Dermis microvascular lymphatic vessel endothelial cell (primary cell): Measurements from ENCODE around the gene THAP11. TPM values are rescaled to one million over a fixed set of nuclear protein-coding genes. Genes with fewer than 3 reads are reported as not detected.
"Not testable (repeated sequence)": the region's sequence is repeated elsewhere in the genome, so short reads cannot be mapped to it uniquely, and the experiment has no call there.

Experiments used
- DNase-seq, 2 donors: peaks; one replicate each; pipeline versions ENCODE4 v3.0.0 to v3.0.0-alpha.2; 2010; ENCODE audit warnings: low read depth in 2 of 2
- total RNA-seq: library from RNA; depleted of rRNA; stranded (reverse); fragments of >200 nt; gene quantifications from 2 replicates; pipeline ENCODE4 v1.2.1, GENCODE V29; 2014

The THAP11 gene
- total RNA-seq, 1 donor from 2014 or later = 30.2 TPM

DNA sequence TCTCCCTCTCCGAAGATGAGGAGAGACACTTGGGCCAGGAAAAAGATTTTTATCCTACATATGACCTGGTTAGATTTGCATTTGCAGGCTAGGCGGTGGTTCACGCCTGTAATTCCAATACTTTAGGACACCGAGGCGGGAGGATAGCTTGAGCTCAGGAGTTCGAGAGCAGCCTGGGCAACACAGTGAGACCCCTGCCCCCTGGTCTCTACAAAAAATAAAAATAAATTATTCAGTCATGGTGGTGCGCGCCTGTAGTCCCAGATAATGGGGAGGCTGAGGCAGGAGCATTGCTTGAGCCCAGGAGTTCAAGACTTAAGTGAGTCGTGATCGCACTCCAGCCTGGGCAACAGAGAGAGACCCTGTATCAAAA lies 7.9 kb upstream of the THAP11 start:
- no peak for DNase-seq

DNA sequence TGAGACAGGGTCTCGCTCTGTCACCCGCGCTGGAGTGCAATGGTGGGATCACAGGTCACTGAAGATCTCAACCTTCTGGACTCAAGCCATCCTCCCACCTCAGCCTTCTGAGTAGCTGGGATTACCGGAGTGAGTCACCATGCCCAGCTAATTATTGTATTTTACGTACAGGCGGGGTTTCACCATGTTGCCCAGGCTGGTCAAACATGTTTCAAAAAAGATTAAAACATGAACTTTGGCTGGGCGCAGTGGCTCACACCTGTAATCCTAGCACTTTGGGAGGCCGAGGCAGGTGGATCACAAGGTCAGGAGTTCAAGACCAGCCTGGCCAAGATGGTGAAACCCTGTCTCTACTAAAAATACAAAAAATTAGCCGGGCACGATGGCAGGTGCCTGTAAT lies 4.9 kb upstream of the THAP11 start:
- not testable (repeated sequence) for DNase-seq

DNA sequence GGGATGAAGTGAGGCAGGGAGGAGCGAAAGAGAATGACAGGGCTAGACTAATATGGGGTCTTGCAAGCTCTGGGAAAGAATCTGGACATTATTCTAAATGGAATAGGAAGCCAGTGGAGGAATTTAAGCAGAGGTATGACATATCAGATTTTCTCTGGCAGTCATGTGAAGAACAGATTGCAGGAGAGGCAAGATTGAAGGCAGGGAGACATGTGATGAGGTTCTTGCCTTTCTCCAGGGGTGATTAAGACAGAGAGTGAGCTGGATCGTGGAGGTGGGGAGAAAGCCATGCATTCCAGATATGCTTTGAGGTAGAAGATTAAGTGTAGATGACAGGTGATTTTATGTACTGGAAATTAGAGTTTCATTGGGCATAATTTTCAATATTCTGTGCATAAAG lies 4.3 kb upstream of the THAP11 start:
- DNase-seq = no peak

DNA sequence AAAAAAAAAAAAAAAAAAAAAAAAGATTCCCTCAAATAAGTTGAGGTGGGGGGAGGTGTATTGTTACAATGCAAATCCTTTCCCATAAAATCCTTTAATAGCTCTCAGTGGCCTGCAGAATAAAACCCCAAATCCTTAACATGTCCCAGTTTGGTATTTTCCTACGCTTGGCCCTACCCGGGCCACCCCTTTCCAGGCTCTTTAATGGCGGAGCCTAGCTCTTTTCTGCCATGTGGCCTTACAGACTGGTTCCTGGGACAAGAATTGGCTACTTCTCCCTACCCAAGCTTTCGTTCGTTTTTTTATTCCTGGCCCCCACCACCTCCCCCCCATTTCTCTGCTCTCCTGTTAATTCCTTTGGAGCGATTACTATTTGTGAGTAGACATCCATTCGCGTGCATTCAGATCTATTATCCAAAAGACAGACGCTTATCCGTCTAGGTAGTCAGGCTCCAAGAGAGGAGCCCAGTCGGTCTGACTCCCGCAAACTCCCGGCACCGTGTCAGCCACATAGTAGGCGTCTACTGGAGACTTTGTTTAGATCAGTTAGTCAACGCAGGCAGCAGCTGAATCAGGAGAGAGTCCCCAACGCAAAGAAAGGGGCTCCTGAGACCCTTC lies 813 bp upstream of the THAP11 start:
- DNase-seq = no peak

DNA sequence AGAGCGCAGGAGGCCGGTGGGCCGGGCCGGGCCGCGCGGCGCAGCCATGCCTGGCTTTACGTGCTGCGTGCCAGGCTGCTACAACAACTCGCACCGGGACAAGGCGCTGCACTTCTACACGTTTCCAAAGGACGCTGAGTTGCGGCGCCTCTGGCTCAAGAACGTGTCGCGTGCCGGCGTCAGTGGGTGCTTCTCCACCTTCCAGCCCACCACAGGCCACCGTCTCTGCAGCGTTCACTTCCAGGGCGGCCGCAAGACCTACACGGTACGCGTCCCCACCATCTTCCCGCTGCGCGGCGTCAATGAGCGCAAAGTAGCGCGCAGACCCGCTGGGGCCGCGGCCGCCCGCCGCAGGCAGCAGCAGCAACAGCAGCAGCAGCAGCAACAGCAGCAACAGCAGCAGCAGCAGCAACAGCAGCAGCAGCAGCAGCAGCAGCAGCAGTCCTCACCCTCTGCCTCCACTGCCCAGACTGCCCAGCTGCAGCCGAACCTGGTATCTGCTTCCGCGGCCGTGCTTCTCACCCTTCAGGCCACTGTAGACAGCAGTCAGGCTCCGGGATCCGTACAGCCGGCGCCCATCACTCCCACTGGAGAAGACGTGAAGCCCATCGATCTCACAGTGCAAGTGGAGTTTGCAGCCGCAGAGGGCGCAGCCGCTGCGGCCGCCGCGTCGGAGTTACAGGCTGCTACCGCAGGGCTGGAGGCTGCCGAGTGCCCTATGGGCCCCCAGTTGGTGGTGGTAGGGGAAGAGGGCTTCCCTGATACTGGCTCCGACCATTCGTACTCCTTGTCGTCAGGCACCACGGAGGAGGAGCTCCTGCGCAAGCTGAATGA lies 606 bp downstream of the THAP11 start:
- peak in 1 of 2 donors; percentile 71 for DNase-seq

DNA sequence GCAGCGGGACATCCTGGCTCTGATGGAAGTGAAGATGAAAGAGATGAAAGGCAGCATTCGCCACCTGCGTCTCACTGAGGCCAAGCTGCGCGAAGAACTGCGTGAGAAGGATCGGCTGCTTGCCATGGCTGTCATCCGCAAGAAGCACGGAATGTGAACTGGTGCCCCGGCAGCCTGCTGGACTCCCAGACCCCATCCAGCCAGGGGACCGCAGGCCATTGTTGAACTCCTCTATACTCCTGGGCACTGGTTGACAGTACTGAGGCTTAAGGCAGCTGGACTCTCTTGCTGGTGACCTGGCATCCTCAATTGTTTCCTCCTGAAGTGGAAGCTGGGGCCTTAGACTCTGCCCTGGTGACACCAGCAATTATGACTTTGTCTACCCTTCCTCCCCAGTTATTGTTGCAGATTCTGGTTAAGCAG lies 1.2 kb downstream of the THAP11 start:
- no peak for DNase-seq

DNA sequence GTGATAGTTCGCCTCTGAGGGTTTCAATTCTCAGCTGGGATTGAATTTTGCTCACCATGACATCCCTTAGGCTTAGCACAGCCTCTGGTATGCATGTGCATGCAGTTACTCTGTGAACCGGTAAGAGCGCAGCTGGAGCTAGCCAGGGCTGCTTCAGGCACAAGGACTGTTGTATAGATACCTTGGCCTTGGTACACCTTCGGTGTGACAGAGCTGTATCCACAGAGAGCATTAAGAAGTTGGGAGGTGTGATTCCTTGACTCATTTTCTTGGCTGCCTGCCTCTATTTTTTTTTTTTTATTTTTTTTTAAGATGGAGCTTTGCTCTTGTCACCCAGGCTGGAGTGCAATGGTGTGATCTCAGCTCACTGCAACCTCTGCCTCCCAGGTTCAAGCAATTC lies 2.4 kb downstream of the THAP11 start:
- DNase-seq = no peak

DNA sequence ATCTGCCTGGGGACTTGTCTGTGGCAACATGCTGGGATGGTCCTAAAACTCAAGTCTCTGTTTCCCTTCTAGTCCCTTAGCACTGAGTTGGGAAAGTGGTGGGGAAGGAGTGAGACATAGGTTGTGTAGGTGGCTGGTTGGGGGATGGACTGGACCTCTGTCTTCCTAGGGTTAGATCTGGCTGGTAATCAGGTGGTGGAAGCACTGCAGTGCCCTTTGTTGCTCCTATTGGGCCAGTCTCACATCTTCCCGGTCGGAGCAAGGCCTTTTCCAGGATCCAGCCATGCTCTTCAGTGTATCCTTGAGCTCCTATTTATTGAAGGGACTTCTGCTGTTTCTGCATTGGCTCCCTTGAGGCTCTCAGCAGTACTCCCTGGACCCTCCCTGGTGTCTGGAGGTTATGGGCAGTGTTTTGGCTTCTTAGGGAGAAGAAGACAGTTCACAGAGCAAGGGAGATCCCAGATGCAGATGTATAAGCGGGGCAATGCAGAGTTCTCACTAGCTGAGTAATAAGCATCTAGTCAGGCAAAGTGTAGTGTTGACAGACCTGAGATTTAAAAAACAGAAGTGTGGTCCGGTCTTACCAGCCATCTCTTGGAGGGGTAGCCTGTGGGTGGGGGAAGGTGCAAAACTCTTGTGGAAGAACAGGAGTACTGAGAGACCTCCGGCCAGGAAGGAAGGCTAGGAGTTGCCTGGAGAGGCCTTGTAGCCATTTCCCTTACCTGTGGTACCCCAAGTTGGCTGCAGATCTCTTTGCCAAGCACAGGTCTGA lies 3.4 kb downstream of the THAP11 start:
- no peak for DNase-seq

DNA sequence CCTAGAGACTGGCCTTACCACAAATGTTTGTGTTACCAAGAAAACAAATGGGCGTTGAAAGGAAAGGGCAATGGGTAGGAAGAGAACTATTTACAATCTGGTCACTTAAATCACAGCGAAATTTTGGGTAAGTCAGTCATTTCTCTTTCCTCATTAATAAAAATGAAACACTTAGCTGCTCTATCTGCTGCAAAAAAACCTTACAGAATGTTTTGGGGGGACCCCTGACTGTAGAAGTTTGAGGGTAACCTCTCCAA lies 3.9 kb downstream of the THAP11 start:
- no peak for DNase-seq

DNA sequence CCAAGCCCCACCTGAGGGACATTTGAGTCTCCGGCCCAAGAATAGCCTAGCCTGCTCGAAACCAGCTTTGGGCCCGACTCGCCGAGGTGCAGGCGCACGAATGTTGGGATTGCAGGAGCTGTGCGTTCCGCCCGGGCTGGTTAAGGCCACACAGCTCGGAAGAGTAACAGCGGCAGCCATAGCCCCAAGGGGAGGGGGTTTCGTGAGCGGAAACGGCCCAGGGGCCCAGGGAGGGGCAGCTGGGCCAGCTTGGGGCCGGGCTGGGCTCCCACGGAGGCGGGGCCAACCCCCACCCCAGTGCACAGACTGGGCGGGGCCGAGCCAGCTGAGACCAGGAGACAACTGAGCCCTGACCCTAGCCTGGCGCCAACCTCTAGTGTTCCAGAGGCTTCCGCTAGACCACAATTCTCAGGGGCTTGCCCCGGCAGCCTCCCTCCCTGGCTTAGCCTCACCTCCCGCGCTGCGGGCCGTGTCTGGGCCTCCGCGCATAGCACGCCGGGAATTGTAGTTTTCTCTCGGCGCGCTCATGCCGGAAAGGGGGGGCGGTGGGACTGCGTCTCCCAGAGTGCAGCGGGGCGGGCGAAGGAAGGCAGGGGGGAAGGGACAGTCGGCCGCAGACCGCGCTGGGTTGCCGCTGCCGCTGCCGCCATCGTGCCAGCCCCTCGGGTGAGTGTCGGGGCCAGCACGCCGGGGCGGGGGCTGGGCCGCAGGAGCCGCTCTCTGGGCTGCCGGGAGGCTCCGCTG lies 4.4 kb downstream of the THAP11 start, which contains the start of gene NUTF2:
NUTF2 (plus strand) TSS at position 614 of the 744 bp plus-strand sequence. CDS start 18,198 bp downstream, outside the sequence.
- DNase-seq = peak; percentile 83 to 91

DNA sequence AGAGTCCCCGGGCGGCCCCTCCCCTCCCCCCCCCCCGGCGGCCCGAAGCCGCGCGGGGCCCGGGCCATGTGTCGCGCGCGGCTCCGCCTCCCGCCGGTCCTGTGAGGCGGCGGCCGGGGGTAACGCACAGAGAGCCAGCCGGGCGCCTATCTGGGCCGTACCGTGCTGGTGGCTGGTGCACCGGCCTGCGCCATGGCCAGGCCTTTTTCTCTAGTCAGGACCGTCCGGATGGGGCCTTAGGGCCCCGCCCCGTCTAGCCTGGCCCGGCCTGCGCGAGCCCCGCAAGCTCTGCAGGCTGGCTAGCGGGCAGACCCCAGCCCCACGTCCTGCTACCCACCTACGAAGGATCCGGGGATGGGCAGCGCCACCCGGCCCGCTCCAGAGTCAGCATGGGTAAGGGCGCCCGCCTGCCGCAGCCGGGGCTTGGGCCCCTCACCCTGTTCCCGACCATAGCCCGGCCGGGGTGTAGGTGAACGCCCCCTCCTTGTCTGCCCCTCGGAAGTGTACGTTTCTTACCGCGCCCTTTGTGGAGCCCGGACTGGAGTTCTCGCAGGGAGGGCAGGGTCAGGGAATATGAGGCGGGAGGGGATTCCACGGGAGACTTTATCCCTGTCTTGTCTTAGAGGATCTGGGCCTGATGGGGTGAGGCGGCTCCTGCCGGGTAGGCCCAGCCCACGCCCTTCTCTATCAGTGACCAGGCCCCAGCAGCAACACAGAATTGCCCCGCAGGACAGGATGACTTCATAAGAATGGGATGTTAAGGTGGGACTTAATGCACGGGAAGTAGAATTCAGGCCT lies 5.1 kb downstream of the THAP11 start, which contains the start of gene CENPT:
CENPT (minus strand) TSS at position 630 of the 798 bp plus-strand sequence. CDS start 13,834 bp downstream, outside the sequence.
- DNase-seq = peak in 1 of 2 donors; percentile 73

DNA sequence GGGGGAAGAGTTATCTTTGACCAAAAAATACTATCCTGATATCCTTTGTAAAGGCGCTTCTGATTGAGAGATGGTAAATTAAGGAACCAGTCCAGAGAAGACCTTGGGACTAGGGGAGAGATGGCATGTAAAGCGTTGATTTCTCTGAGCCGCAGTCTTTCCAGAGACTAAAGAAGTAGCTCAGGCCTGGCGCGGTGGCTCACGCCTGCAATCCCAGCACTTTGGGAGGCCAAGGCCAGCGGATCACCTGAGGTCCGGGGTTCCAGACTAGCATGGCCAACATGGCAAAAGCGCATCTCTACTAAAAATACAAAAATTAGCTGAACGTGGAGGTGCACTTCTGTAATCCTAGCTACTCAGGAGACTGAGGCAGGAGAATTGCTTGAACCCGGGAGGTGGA lies 6.0 kb downstream of the THAP11 start:
- DNase-seq = no peak

DNA sequence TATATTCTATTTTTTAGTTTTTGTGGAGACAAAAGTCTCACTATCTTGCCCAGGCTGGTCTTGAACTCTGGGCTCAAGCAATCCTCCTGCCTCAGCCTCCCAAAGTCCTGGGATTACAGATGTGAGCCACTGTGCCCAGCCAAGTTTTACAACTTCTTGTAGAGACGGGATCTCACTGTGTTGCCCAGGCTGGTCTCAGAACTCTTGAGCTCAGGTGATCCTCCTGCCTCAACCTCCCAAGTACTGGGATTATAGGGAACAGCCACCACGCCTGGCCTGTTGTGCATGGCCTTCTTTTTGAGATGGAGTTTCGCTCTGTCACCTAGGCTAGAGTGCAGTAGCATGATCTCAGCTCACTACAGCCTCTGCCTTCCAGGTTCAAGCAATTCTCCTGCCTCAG lies 11.6 kb downstream of the THAP11 start:
- no peak for DNase-seq

DNA sequence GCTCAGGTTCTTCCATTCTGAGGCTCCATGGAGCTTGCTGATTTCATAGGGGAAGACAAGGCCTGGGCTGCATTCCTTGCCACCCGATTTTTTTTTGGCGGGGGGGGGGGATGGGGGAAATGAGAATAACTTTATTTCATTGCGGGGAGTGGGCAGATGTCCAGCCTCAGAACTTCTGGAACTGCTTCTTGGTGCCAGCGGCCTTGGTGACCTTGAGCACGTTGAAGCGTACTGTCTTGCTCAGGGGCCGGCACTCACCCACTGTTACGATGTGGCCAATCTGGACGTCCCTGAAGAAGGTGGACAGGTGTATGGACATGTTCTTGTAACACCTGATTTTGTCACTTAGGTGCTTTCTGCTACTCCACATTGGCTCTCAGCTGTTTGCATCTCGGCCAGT lies 13.7 kb downstream of the THAP11 start:
- no peak for DNase-seq

DNA sequence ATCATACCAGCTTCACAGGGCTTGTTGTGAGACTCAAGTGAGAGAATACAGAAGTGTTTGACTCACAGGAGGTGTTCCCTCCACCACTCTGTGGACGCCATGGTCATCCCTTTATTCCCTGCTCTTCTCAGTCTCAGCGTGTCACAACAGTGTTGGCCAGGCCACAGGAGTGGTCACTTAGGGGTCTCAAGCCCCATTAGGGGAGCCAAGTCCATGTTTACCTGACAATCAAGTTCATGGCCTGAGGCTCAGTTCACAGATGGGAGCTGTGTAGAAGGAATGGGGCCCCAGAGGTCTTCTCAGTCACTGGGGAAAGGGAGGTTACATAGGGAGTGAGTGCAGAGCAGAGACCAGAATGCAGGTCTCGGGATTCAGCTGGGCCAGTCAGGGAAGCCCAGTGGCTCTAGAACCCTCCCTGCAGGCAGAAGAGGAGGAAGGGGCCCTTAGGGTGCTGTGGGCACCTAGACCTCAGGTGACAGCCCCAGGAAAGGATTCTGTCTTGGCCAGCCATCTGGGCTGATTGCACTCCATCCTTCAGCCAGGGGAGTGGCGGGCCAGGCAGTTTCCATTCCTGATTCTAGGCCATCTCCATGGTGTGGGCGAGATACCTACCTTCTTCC lies 14.9 kb downstream of the THAP11 start:
- DNase-seq = no peak

DNA sequence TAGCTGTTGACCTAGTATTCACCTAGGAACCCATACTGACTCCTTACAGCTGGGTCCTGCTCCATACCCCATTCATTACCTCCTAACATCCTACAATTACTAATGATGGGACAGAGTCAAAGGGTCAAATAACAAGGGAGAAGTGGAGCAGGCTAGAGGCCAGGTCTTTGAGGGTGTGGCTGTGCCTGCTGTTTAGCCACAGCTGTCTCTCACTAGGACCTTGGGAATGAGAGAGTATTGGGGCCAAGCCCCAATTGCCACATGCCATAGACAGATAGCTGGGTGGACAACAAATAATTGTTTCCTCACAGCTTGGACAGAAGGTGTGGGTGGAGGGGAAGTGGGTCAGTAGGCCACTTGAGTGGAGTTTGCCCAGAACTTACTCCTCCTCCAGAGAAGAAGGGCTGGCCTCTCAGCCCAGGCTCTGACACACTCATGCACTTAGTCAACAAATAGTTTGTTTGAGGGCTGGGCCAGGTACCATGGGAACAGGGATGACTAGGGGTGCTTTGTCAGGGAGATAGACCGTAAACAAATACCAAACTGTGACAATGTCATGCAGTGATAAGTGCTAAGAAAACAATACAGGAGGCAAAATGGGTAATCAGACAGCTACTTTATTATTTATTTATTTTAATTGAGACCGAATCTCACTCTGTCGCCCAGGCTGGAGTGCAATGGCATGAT lies 15.6 kb downstream of the THAP11 start:
- DNase-seq = peak; percentile 85 to 95

DNA sequence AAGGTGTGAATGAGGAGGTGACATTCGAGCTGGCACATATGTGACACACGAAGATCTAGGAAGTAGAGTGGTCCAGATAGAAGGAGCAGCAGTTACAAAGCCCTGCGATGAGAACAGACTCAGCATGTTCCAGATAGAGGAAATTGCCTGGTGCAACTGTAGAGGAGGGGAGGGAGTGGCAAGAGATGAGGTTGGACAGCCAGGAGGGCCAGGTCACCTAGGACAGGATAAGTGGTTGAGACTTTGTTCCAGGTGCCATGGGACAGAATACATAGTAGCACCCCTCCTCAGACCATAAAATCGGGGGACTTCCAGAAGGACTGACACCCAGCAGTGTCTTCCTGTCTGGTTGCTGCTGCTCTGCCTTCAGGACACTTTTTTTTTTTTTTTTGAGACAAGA lies 16.4 kb downstream of the THAP11 start:
- no peak for DNase-seq

DNA sequence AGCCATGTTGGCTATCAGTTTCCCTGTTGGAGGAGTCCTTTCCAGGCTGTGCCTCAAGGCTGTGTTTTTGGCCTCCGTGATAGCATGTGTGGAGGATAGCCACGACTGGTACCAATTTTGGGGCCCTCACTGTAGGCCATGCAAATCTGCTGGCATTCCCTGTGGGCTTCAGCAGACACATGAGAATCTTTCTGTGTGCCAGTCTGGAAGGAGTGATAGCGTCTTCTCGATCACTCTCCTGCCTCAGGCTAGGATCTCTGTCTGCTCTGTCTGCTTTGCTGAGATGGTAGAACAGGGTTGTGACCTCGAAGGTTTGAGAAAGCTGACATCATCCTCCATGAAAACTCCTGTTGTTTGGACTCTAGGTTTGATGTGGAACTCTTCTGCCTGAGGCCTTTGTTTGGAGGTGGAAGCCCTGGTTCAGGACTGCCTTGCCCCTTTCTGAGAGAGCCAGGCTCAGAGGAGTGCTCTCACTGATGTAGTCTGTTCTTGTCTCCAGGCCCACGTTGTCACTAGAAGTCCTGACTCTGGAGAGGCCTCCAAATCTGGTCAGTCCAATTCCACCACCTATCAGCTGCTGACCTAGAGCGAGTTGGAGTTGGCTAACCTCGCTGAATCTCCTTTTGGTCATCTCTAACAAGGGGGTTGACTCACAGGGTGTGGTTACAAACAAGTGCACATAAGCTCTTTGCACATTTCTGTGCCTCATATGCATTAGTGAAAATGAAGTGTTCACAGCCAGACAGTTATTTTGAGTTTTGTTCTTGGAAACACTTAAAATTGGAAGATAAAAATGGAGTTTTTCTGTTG lies 18.7 kb downstream of the THAP11 start:
- DNase-seq = no peak

DNA sequence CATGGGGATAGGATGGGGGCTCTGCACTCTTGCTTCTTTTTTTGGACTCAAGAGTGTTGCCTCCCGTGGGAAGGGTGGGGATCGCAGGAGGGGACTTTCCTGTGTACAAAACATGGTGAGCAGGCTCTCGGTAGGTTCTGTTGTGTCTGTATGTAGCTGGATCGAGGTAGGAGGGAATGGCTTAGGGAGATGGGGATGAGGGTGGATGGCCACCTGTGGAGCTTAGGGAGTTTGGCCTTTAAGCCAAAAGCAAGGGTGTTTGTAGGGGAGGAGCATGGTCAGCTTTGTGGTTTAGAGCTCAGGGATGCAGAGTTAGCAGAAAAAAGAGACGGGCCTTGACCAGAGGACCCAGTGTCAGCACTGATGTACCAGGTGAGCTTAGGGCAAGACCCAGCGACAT lies 19.8 kb downstream of the THAP11 start:
- DNase-seq = no peak
